Breast epithelium (tissue), 3 donors: ENCODE data around the gene CENPE.

Source experiments
- CTCF ChIP-seq, 3 donors: fragments of 450-650 bp; IDR thresholded peaks; one replicate each; pipeline ENCODE4 v1.5.1; 2016 to 2017; ENCODE audit warnings: antibody characterized with exemption in 3 of 3, mild to moderate bottlenecking in 3 of 3, moderate library complexity in 3 of 3
- POLR2A ChIP-seq: fragments of 450-650 bp; IDR thresholded peaks from one replicate; pipeline ENCODE4 v1.6.1; 2016; ENCODE audit warnings: antibody characterized with exemption, mild to moderate bottlenecking, moderate library complexity
- POLR2AphosphoS5 ChIP-seq, 3 donors: sonication (generic); formaldehyde crosslinking; IDR thresholded peaks; one replicate each; pipeline ENCODE4 v1.6.1; 2017; ENCODE audit warnings: antibody characterized with exemption in 3 of 3

- no peak for TF ChIP-seq POLR2A
- TF ChIP-seq CTCF (IDR thresholded peaks at IDR 0.05): no peak
- no peak for TF ChIP-seq POLR2AphosphoS5 (IDR thresholded peaks at IDR 0.05)
Measured at GRCh38 chr4:103097112-103097511, 101.0 kb downstream of the CENPE start.
